HUES48 (cell line): ENCODE results near the gene CFHR1.
"Not testable (repeated sequence)": the region's sequence is repeated elsewhere in the genome, so short reads cannot be mapped to it uniquely, and the experiment has no call there.

Source experiments
- H3K27ac ChIP-seq: one replicate; pipeline ENCODE4 v1.7.0; 2013; ENCODE audit warnings: low read depth, low read length, inconsistent platforms
- H3K27me3 ChIP-seq: 2 replicates; pipeline ENCODE4 v1.6.1; 2013; ENCODE audit warnings: mild to moderate bottlenecking, low read length; ENCODE audit not compliant: control insufficient read depth, insufficient read depth
- H3K36me3 ChIP-seq: 2 replicates; pipeline ENCODE4 v1.6.1; 2013; ENCODE audit warnings: low read length; ENCODE audit not compliant: control insufficient read depth, insufficient read depth
- H3K4me1 ChIP-seq: 2 replicates; pipeline ENCODE4 v1.6.1; 2013; ENCODE audit warnings: mild to moderate bottlenecking, low read length; ENCODE audit not compliant: control insufficient read depth, insufficient read depth
- H3K4me3 ChIP-seq: 2 replicates; pipeline ENCODE4 v1.5.1; 2013; ENCODE audit warnings: mild to moderate bottlenecking, low read depth, low read length
- H3K9ac ChIP-seq: 2 replicates; pipeline ENCODE4 v1.6.1; 2013; ENCODE audit warnings: mild to moderate bottlenecking, low read depth, low read length, moderate library complexity
- H3K9me3 ChIP-seq: 2 replicates; pipeline ENCODE4 v1.6.1; 2013; ENCODE audit warnings: low read length; ENCODE audit not compliant: control insufficient read depth, insufficient read depth

Gene CFHR1

GRCh38 chr1:196819531-196819930, at the start of gene CFHR1:
Gene CFHR1, plus strand, starts transcription at chr1:196819731. Its CDS starts 114 bp downstream, at chr1:196819845.
- H3K4me1 ChIP-seq, H3K36me3 ChIP-seq, H3K27me3 ChIP-seq, H3K9me3 ChIP-seq, H3K9ac ChIP-seq, H3K4me3 ChIP-seq, H3K27ac ChIP-seq: not testable (repeated sequence)

GRCh38 chr1:196769823-196770222, 49.7 kb upstream of the CFHR1 start:
- not testable (repeated sequence) for H3K27ac ChIP-seq, H3K9me3 ChIP-seq, H3K36me3 ChIP-seq, H3K27me3 ChIP-seq, H3K4me3 ChIP-seq, H3K9ac ChIP-seq, H3K4me1 ChIP-seq

- Histone ChIP-seq H3K4me1 (no peaks in the 10 kb centered on the region), H3K27me3 (no peaks in the 10 kb centered on the region), H3K36me3 (no peaks in the 10 kb centered on the region), H3K9ac (no peak overlapping the region), H3K27ac (no peak overlapping the region), H3K9me3 (no peaks in the 10 kb centered on the region), H3K4me3 (no peak overlapping the region)
Measured at GRCh38 chr1:196773713-196774112, 45.8 kb upstream of the CFHR1 start.

GRCh38 chr1:196774175-196774574, 45.4 kb upstream of the CFHR1 start:
- H3K27ac ChIP-seq: no peak overlapping the region
- no peaks in the 10 kb centered on the region for H3K4me1 ChIP-seq
- H3K4me3 ChIP-seq: no peak overlapping the region
- no peak overlapping the region for H3K9ac ChIP-seq
- H3K9me3 ChIP-seq: no peaks in the 10 kb centered on the region
- no peaks in the 10 kb centered on the region for H3K36me3 ChIP-seq
- no peaks in the 10 kb centered on the region for H3K27me3 ChIP-seq

GRCh38 chr1:196774603-196775002, 44.9 kb upstream of the CFHR1 start, which contains the start of gene CFHR3:
Gene CFHR3, plus strand, starts transcription at chr1:196774840. Its CDS starts 47 bp downstream, at chr1:196774887.
- no peak within 1 kb of the TSS for H3K9ac ChIP-seq
- no peaks in the 10 kb centered on the region for H3K9me3 ChIP-seq
- H3K4me1 ChIP-seq: no peaks in the 10 kb centered on the region
- H3K36me3 ChIP-seq: no peaks in the 10 kb centered on the region
- H3K27ac ChIP-seq: no peak within 1 kb of the TSS
- H3K4me3 ChIP-seq: no peak within 1 kb of the TSS
- H3K27me3 ChIP-seq: no peaks in the 10 kb centered on the region

GRCh38 chr1:196777603-196778002, 41.9 kb upstream of the CFHR1 start:
- H3K36me3 ChIP-seq: no peaks in the 10 kb centered on the region

GRCh38 chr1:196779093-196779492, 40.4 kb upstream of the CFHR1 start:
- Histone ChIP-seq H3K9ac (no peak overlapping the region), H3K27me3 (no peaks in the 10 kb centered on the region), H3K4me3 (no peak overlapping the region), H3K4me1 (no peaks in the 10 kb centered on the region), H3K9me3 (no peaks in the 10 kb centered on the region), H3K36me3 (no peaks in the 10 kb centered on the region), H3K27ac (no peak overlapping the region)

More at GRCh38 chr1:196777603-196778002, 41.9 kb upstream of the CFHR1 start:
- no peaks in the 10 kb centered on the region for H3K9me3 ChIP-seq
- H3K4me3 ChIP-seq: no peak overlapping the region
- H3K27ac ChIP-seq: no peak overlapping the region
- no peaks in the 10 kb centered on the region for H3K4me1 ChIP-seq
- H3K27me3 ChIP-seq: no peaks in the 10 kb centered on the region
- H3K9ac ChIP-seq: no peak overlapping the region

- H3K27me3 ChIP-seq, H3K9ac ChIP-seq, H3K4me1 ChIP-seq, H3K27ac ChIP-seq, H3K9me3 ChIP-seq, H3K4me3 ChIP-seq, H3K36me3 ChIP-seq: not testable (repeated sequence)
Measured at GRCh38 chr1:196791252-196791651, 28.3 kb upstream of the CFHR1 start.

- not testable (repeated sequence) for H3K27ac ChIP-seq, H3K4me3 ChIP-seq, H3K27me3 ChIP-seq, H3K4me1 ChIP-seq, H3K9me3 ChIP-seq, H3K36me3 ChIP-seq, H3K9ac ChIP-seq
Measured at GRCh38 chr1:196794103-196794502, 25.4 kb upstream of the CFHR1 start.

- H3K4me1 ChIP-seq: no peaks in the 10 kb centered on the region
Measured at GRCh38 chr1:196797891-196798290, 21.6 kb upstream of the CFHR1 start.

GRCh38 chr1:196801920-196802319, 17.6 kb upstream of the CFHR1 start:
- H3K4me1 ChIP-seq, H3K9me3 ChIP-seq, H3K27ac ChIP-seq, H3K4me3 ChIP-seq, H3K27me3 ChIP-seq, H3K36me3 ChIP-seq, H3K9ac ChIP-seq: not testable (repeated sequence)

More at GRCh38 chr1:196797891-196798290, 21.6 kb upstream of the CFHR1 start:
- no peaks in the 10 kb centered on the region for H3K36me3 ChIP-seq
- no peaks in the 10 kb centered on the region for H3K27me3 ChIP-seq
- no peaks in the 10 kb centered on the region; the same call in 1 of the 2 replicates for H3K9me3 ChIP-seq
- no peak overlapping the region for H3K27ac ChIP-seq
- no peak overlapping the region for H3K9ac ChIP-seq
- H3K4me3 ChIP-seq: no peak overlapping the region
